HG03139 (cell line): ENCODE data around the gene MRPL21.
"Not testable (repeated sequence)": the region's sequence is repeated elsewhere in the genome, so short reads cannot be mapped to it uniquely, and the experiment has no call there.

Experiments used
- ATAC-seq: cut with Tn5 transposase; IDR thresholded peaks from one replicate; pipeline ENCODE4 v1.9.1; 2021; ENCODE audit not compliant: unreplicated experiment

MRPL21 gene

DNA sequence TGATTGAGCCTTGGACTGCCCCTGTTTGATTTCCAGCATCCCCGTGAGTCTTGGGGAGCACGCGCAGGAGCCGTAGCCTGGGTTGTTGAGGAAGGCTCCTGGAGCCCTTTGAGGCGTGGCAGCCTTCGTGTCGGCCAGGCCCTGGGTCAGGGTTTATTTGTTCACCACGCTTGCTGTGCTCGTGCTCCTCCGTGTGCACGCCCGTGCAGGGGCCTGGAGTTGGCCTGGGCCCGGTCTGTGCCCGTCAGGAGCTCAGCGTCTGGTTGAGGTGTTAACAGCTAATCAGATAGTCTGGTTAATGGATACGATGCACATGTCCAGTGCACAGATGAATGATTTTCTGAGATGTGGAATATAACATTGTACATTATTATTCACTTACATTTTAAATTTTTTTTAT, 8.1 kb upstream of the MRPL21 start:
- ATAC-seq = no peak

DNA sequence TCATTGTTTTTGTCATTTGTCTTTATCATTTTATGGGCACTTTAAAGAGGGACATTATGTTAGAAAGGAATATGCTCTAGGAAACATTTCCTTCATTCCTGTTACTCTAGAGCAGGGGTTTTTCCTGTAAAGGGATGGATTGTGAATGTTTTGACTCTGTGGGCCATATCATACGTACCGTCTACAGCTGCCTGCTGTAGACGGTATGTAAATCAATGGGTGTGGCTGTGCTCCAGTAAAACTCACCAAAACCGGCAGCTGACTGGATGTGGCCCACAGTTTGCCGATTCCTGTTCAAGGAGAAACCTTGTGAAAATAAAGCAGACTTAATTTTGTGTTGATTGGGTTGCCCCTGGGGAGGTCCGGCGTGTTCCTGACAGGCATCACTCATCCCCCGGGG, 7.3 kb upstream of the MRPL21 start:
- no peak for ATAC-seq

DNA sequence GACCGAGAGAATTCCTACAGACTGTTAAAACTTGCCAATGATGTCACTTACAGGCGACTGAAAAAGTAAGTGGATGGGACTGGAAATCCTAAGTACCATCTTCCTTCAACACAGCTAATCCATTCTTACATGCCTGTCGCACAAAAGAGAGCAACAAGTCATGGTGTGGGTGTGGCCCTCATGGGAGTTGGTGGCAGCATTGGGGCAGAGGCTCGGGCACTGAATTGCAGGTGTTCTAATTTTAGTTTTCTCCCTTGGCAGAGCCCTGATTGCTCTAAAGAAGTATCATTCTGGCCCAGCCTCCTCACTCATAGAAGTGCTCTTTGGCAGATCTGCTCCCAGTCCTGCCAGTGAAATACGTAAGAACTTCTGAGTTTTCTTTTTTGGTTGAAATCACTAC, 4.6 kb upstream of the MRPL21 start:
- ATAC-seq = no peak

DNA sequence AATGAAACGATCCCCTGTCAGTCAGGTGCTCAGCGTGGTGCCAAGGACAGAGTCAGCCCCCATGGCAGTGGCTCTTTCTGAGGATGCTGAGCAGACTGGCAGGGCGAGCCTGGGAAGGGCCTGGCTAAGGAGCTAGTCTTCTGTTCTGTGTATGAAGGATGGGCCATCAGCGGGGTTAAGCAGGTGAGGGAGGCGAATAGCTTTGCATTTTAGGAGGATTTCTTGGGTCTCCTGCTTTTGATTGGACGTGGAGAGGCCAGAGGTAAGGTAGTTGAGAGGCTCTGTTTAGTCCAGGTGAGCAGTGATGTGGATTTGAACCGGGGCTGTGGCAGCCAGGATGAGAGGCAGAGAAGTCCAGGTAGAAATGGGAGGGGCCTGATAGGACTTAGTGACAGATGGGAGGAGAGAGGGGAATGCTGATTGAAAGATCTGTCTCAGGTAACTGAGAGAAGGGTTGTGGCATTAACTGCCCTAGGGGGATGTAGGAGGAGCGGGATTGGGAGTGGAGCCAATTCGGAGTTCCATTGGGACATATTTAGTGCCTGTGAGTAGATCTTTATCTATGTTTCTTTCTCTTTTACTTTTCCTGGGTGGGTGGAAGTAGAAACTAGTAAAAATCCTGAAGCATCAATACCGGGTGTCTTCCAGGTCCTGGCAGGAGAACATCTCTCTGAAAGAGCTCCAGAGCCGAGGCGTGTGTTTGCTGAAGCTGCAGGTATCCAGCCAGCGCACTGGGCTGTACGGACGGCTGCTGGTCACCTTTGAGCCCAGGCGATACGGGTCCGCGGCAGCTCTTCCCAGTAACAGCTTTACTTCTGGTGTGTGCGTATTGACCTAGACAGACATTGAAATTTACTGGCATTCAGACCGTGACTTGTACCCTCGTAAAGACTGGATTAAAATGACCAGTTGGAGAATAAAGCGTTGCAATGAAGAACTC, 2.1 kb upstream of the MRPL21 start:
- no peak for ATAC-seq

DNA sequence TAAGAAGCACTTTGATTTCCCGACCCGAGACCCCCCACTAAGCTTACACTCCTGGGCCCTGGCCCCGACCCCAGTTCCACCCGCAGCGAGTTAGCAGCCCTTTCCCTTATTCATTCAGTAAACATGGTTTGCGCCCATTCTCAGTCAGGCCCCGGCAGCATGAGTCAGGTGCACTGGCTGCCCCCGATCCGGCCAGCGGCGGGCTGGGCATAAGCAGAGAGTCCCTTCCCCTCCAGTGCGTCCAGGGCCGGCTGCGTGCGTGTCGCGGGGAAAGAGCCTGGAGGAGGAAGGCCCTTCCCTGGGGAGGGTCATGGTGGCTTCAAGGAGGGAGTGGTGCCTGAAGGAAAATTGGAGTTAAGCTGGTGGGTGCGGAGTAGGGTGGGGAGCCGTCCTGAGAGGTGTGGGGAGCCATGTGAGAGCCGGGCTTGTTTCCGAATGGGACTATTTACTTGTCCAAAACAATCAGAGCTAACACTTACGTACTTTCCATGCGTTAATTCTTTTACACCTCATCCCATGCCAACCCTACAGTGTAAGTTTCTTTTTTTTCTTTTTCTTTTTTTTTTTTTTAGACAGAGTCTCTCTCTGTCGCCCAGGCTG, 716 bp upstream of the MRPL21 start:
- ATAC-seq = peak; percentile 19

DNA sequence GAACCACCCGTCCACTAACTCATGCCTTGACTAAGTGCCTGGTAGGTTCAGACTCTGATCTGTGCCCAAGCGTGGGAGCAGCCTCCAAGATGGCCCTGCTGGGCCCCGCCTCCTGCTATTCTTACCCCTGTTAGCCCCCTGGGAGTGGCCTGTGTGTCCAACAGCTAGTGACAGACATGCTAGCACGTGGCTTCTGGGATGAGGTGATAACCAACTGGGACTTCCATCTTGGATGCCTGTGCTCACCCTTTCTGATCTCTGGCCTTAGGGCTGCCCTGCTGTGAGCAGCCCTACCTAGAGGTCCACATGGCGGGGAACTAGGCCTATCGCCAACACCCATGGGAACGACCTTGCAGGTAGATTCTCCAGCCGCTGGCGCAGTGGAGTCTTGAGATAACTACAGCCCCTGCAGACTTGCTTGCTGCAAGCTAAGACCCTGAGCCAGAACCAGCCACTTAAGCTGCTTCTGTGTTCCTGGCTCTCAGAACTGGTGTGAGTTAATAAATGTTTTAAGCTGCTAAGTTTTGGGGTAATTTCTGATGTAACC, 2.7 kb downstream of the MRPL21 start:
- no peak for ATAC-seq

DNA sequence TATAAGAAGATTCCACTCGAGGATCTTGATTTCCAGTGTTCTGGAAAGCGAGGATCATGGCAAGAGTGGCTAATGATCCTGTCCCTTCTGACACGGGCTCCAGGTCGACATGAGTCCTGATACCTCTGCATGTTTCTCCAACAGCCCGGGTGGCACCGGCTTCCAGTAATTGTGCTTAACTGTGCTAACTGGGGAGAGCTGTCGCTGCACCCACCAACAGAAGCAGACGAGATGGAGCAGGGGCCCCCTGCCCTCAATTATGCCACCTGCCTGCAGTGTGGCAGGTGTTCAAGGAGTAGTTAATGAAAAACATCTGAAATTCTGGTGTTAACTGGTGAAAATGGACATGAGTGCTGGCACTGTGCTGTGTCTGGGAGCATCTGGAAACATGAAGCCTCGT, 6.2 kb downstream of the MRPL21 start:
- no peak for ATAC-seq

DNA sequence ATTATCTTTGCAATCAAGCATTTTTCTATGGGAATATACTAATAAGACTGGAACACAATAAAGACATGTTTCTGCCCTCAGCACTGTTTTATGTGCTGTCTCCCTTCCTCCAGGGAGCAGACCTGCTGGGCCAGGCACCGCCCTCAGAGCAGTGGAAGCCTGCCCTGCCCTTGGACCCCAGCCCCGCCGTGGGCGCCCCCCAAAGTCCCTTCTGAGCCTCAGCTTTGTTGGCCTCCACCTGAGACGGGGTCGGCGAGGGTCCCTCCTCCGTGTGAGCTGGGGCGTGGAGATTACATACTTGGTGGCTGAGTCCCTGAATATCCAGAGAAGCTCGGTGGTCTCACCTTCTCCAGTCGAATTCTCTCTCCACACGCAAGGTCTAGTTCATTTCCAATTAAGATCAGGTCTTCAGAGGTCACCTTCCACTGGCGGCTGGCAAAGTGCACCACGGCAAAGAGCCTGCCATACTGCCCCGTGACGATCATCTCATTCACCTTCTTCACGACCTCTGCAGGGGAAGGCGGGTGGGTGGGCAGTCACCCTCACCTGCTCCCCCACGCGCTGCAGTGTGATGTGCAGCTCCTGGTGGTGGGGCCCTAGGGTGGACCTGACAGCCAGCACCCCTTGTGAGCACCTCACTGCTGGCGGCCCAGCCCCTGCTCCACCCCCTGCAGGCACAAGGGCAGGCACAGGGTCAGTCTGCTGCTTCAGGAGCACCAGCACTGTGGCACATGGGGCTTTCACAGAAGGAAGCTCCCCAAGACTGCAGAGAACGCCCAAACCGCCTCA, 7.3 kb downstream of the MRPL21 start:
- ATAC-seq = no peak

DNA sequence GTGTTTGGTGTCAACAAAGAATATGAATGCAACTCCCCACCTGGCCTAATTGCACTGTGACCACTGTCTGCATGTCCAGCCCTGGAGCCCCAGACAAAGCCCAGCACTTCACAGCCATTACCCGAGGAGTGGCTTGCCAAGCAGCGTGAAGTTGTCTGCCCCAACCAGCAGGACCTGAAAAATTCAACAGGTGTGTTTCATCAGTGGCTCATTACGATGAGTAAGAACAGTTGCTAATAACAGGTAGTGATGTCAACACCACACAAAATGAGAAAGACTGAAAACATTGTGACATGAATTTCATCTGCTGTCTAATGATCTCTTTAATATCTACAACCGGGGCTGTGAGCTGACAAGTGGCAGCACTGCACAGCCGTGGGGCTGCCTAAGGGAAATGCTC, 10.3 kb downstream of the MRPL21 start:
- no peak for ATAC-seq

DNA sequence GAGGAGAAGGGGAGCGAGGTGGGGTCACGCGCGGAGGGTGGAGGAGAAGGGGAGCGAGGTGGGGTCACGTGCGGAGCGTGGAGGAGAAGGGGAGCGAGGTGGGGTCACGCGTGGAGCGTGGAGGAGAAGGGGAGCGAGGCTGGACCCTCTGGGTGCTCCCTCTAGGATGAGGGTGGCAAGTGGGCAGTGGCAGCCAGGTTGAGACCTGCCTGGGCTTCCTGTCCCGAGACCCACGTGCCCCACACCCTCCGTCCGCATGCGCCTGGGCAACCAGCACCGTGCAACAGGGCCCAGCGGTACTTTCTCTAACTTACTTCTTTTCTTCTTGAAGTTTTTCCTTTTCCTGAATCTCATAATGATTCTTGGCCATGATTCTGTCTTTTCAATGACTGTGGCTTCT, 11.1 kb downstream of the MRPL21 start:
- ATAC-seq = no peak

DNA sequence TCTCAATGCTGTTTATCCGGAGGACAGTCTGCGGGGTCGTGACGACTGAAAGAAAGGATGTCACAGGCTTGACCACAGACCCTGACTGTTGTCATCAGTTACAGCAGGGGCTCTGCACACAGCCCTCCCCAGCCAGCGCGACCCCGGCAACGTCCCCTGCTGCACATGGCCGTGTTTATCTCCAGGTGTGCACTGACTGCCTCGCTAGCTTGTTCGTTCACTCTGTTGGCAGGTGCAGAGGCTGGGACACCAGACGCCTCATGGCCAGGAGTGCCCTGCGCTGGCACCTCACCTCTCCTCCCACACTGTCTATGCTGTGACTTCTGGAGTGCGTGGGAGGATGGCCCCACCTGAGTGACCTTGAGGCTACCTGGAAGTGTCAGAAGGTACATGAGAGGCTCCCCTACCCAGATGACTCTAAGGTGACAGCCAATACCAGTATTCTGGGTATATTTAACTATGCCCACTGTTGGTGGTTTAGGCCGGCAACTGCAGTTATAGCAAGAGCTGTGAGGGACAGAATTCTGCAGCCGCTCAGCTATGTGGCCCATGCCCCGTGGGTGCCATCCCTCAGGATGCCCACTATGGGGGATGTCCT, 12.2 kb downstream of the MRPL21 start:
- no peak for ATAC-seq

DNA sequence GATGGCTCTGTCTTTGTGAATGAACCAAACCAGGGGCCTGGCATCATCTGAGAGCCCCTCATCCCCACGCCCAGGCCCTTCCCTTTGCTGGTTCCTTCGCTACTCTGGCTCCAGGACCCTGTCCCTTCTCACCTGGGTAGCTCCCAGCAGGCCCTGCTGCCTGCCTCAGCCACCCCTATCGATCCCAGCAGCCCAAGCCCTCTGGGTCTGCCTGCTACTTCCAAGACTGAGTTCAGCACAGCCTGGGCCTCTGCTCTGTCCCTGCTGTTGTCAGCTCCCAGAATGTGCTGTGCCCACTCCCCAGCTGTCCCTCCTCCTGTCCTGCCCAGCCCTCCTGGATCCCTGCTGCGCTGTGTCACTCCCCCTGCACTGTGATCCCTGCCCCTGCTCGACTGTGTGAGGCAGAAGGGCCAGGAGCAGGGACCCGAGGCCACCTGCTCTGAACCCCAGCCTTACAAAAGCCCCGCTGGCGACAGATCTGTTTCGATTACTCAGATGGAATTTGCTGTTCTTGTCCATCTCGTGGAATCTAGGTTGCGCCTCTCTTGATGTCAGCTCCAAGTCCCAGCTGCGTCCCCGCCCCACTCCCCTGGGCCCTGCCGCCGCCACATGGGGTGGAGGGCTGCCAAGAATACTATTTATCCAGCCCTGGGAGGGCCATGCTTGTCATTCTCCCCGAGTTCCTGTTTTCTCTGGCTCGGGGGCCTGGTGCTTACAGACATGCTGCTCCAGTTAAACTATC, 13.0 kb downstream of the MRPL21 start:
- no peak for ATAC-seq

DNA sequence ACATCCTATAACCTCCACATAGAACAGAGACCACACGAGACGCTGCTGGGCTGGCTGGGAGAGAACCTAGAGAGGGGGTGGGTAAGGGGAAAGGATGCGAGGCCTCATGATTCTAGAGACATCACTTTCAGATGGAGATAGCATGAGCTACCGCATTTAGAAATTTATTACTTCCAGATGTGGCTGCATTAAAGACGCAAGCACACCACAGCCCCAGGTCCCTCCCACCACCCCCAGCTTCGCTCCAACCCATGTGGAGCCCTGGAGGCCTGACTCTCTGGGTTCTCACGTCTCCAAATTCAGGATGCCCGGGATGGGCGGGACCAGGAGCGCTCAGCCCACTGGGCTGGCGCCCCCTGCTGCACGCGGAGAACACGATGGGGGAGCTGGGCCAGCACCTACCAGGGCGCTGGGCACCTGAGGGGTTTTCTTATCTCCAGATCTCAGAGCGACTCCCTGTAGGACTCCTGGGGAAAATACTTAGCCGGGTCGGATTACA, 13.6 kb downstream of the MRPL21 start:
- no peak for ATAC-seq

DNA sequence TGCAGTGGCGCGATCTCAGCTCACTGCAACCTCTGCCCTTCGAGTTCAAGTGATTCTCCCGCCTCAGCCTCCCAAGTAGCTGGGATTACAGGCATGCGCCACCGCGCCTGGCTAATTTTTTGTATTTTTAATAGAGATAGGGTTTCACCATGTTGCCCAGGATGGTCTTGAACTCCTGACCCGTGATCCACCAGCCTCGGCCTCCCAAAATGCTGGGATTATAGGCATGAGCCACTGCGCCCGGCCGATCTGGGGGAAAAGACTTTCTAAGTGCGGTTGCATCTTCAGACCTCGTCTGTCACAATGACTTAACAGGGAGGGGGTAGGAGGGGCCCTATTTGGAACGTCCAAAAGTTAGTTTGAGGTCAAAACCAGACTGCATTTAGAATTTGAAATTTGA, 18.8 kb downstream of the MRPL21 start:
- not testable (repeated sequence) for ATAC-seq

DNA sequence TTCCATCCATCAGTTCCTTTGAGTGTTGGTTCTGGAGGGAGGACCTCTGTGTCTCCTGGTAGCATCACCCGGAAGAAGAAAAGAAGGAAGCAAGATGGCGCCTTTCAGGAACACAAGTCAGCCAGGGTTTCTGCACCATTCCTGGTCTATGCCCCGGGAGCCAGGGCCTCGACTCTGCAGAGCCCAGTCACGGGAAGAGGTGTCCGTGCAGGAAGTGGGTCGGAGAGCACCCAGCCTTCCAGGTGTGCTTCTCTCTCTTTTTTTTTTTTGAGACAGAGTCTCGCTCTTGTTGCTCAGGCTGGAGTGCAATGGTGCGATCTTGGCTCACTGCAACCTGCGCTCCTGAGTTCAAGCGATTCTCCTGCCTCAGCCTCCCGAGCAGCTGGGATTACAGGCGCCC, 21.2 kb downstream of the MRPL21 start:
- no peak for ATAC-seq

DNA sequence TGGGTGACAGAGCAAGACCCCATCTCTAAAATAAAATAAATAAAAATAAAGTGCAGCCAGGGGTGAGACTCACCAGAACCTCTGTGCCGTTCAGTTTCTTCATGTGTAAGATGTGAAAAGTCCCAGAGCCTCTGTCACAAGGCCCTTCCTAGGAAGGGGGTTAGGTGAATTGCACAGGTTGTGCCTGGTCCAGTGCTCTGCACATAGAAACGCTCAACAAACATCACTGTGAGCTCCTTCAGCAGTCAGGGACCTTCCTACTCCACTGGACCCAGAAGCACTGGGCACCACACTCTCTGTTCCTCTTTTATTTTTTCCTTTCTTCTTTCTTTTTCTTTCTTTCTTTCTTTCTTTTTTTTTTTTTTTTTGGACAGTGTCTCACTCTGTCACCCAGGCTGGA, 22.3 kb downstream of the MRPL21 start:
- no peak for ATAC-seq

DNA sequence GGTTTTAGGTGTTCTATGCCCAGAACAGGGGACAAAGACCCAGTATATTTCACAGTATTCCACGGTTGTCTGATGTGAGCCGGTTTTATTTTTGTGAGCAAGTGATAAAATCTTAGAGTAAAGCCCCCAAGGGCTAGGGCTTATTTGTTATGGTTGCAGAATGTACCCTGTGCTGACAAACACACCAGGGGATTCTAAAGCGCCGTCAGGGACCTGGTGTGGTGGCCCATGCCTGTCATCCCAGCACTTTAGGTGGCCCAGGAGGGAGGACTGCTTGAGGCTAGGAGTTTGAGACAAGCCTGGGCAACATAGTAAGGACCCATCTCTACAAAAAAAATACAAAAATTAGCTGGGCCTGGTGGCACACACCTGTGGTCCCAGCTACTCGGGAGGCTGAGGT, 22.8 kb downstream of the MRPL21 start:
- ATAC-seq = no peak

DNA sequence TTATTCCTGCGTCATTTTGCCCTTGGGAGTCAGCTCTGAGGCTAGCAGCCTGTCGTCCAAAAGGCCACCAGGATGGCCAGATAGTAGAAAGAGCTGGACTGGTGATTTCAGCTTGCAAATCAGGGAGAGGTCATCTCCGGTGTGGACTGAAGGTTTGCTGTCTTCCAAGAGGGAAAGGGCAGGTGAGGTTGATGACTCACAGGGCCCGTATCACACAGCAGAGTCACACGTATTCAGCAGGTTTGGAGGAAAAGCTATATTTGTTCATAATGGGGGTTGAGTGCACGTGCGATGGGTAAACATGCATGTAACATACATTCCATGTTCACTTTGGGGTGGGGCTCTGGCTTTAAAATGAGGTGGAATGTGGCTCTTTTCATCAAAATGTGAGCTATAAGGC, 25.6 kb downstream of the MRPL21 start:
- ATAC-seq = no peak

DNA sequence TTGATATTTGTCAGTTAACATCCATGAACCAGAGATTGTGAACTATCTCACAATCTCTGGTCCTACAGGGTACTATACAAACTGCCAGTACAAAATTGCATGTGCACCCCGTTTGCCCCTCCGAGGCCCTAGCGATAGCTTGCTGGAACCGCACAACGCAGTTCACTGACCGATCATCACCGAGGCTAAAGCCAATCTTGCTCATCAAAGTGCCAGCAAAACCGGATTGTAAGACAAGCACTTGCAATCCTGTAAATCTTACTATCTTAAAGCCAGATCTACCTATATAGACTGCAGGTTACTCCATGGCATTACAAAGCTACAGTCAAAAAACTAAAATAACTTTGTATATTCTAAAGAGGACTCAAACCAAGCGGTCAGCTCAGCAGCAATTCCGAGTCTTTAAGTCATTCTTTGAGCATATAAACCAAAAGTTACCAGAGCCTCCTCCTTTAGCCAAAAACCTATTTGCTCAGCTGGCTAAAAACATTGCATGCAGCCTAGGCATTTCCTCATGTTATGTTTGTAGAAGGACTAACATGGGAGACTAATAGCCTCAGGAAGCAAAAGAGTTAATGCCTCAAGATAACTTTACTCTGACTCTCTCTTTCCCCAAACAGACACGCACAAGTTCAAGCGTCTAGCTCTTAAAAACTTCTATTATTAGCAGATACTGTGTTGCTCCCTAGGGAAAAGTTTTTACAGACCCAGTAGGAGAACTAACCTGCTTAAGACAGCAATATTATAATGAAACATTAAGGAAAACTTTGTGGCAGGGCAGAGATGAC, 31.2 kb downstream of the MRPL21 start:
- ATAC-seq = no peak
